ENCODE measurements around the gene GSE1.

Gene GSE1

DNA sequence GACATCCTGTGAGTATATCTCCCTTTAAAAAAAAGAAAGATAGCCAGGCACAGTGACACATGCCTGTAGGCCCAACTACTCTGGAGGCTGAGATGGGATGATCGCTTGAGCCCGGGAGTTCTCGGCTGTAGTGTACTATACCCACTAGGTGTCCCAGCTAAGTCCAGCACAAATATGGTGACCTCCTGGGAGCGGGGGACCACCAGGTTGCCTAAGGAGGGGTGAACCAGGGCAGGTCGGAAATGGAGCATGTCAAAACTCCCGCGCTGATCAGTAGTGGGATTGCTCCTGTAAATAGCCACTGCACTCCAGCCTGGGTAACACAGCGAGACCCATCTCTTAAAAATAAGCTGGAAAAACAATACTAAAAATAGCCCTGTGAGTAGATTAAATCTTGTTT is 46.2 kb downstream of the GSE1 start:
- DNase-seq (ENCODE audit: low read depth in 2 of 2), result no peak

DNA sequence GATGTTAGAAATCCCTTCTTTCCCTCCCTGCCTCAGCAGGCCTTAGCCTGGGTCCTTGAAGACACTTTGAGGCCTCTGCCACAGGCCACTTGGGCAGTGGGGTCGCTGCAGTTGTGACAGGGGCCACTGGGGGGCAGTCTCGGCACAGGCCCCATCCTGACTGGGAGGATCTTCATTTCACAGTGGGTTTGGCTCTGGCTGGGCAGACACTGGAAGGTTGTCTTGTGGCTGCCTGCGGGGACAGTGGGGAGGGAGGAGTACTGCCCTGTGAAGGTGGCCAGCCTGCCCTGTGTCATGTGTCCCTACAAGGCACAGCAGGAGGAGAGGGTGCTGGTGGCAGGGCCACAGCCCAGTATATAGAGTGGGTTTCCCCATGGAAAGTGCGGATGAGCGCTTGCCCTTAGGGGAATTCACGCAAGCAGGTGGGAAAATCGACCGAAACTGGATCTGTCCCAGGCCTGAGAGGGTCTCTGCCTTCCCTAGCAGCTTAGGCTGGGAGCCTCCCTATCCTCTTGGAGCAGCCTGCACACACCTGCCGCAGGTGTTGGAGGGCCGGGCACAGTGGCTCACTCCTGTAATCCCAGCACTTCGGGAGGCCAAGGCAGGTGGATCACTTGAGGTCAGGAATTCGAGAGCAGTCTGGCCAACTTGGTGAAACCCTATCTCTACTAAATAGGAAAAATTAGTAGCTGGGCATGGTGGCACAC is 46.8 kb downstream of the GSE1 start:
- no peak for DNase-seq (ENCODE audit: low read depth in 2 of 2)

DNA sequence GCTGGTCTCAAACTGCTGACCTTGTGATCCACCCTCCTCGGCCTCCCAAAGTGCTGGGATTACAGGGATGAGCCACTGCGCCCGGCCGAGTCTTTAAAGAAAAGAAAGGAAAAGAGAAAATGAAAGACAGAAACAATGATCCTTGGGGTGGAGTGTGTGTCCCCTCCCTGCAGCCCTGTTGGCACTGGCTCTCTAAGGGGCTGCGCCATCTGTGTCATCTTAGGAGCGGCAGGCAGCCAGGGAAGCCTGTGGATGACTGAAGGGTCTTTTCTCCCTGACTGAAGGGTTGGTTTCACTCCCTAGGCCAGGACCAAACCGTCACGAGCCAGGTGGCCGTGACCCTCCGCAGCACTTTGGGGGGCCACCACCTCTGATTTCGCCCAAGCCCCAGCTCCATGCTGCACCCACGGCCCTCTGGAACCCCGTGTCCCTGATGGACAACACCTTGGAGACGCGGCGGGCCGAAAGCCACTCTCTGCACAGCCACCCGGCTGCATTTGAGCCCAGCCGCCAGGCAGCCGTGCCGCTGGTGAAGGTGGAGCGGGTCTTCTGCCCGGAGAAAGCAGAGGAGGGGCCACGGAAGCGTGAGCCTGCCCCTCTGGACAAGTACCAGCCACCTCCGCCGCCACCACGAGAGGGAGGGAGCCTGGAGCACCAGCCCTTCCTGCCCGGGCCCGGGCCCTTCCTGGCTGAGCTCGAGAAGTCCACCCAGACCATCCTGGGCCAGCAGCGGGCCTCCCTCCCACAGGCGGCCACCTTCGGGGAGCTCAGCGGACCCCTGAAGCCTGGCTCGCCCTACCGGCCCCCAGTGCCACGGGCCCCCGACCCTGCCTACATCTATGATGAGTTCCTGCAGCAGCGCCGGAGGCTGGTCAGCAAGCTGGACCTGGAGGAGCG is 48.0 kb downstream of the GSE1 start:
- DNase-seq (ENCODE audit: low read depth in 2 of 2), result no peak

DNA sequence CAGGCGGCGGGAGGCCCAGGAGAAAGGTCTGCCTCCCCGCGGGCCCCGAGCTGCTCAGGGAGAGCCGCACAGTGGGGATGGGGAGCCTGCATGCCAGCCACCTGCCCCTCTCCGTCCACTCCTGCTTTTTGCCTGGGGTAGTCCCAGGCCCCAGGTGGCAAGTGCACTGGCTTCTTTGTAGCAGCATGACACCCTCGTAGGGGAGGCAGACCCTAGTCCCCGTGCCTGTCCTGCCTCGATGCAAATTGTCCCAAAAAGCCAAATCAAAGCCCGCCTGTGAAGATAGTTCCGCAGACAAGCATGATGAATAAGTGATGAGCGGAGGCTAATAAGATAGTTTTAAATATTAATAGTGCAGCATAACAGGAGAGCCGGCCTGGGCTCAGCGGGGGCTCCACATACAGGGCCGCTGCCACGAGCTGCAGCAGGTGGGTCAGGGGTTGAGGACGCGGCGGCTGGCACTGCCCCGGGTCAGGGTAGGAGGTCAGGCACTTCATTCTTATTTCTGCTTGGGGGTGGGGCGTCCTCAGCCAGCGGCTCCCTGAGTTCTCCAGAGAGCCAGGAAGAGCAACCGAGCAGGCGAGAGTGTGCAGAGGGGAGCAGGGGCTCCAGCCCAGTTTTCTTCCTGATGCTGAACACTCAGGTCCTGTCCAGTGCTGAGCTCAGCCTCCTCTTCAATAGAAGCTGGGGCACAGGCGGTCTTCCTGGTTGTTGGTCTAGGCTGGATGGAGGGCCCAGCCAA is 48.8 kb downstream of the GSE1 start:
- no peak for DNase-seq (ENCODE audit: low read depth in 2 of 2)

GRCh38 chr16:85662482-85662812 is 49.3 kb downstream of the GSE1 start:
- DNase-seq (ENCODE audit: low read depth in 2 of 2), result no peak

DNA sequence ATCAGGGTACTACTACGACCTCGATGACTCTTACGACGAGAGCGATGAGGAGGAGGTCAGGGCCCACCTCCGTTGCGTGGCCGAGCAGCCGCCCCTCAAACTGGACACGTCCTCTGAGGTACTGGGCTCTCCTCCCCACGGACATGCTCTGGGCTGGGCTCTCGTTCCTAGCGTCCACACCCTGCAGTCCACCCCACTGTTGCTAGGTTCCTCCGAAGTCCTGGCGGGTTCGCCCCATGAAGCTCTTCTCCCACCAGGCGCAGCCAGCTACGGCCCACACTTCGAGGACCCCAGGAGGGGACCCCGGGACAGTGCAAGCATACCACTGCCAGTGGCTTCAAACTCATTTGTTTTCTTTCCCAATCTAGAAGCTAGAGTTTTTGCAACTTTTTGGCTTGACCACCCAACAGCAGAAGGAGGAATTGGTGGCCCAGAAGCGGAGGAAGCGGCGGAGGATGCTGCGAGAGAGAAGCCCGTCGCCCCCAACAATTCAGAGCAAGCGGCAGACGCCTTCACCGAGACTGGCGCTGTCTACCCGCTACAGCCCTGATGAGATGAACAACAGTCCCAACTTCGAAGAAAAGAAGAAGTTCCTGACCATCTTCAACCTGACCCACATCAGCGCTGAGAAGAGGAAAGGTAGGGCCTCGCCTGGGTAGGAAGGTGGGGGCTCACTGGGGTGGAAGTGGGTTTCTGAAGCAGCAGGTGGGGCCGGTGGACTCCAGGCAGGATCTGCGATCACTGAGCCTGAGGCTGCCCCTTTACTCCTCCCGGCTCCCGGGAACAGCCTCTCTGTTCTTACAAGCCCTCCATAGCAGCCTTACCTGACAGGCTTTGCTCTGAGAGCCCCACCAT is 50.1 kb downstream of the GSE1 start:
- no peak for DNase-seq (ENCODE audit: low read depth in 2 of 2)

DNA sequence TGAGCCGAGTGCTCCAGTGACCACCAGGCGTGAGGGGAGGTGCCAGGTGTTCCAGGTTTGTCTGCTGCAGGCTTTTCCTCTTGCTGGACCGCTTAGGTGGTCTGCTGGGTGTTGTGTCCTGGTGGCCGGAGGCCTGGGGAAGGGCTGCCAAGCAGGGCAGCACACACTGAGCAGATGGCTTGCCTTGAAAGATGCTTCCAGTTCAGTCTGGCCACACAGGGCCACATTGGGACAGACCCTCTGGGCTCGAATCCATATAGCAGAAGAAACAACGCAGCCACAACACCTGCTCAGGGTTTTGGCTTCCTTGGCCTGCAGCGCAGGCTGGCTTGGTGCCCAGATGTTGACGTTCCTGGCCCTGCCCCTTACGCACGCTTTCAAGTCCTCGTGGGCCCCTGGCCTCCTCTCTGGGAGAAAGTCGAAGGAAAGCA is 50.8 kb downstream of the GSE1 start:
- no peak for DNase-seq (ENCODE audit: low read depth in 2 of 2)

DNA sequence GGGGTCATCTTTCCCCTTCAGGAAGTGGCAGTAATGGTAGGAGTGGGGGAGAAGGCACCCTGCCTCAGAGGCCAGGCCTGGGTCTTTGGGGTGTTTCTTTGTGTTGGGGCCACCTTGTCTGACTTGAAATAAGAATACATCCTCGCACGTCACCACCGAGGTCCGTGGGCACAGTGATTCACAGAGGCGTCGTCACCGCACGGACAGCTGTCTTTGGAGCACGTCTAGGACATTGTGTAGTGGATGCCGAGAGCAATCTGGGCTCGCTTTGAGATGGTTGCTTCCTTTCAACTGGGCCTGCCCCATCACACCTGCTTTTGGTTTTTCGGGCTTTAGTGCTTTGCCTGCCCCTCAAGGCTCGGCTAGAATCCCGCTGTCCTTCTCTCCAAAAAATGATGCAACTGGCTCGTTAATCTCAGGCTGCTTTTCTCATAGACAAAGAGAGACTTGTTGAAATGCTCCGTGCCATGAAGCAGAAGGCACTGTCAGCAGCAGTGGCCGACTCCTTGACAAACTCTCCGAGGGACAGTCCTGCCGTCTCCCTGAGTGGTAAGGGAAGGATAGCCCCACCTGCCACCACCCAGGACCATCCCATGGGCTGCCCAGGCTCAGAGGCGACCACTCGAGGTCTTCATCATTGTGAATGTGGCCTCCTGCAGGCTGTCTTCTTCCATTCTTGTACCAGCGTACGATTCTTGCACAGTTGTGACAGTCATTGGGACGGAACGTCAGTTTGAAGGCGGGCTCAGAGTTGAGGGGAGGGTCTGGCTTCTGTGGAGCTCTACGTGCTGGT is 51.7 kb downstream of the GSE1 start:
- DNase-seq (ENCODE audit: low read depth in 2 of 2), result no peak

GRCh38 chr16:85665373-85665740 is 52.2 kb downstream of the GSE1 start:
- DNase-seq (ENCODE audit: low read depth in 2 of 2), result no peak

- no peak for DNase-seq (ENCODE audit: low read depth in 2 of 2)
Measured at GRCh38 chr16:85665929-85666328, 52.8 kb downstream of the GSE1 start.

- DNase-seq (ENCODE audit: low read depth in 2 of 2), result no peak
Measured at GRCh38 chr16:85667261-85667660, 54.1 kb downstream of the GSE1 start.

GRCh38 chr16:85667841-85668413 is 54.8 kb downstream of the GSE1 start:
- no peak for DNase-seq (ENCODE audit: low read depth in 2 of 2)

- DNase-seq (ENCODE audit: low read depth in 2 of 2), result no peak
Measured at GRCh38 chr16:85668676-85669424, 55.7 kb downstream of the GSE1 start.

- DNase-seq (ENCODE audit: low read depth in 2 of 2), result no peak
Measured at GRCh38 chr16:85670840-85671239, 57.7 kb downstream of the GSE1 start.

GRCh38 chr16:85673529-85674417 is 60.7 kb downstream of the GSE1 start:
- DNase-seq (ENCODE audit: low read depth in 2 of 2), result no peak

DNA sequence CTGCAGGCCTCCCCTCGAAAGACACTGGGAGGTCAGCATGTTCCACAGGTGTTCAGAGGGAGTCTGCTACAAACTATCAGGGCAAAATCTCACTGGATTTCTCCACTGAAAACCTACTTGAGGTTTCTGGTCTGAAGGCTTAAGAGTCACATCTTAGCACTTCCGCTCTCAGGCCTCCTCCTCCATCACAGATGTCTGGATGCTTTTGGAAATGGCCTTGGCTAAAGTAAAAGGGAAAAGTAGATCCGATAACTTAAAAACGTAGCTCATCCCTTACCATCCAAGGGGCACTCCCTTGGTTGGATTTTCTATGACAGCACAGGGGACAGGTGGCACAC is 61.3 kb downstream of the GSE1 start:
- no peak for DNase-seq (ENCODE audit: low read depth in 2 of 2)

DNA sequence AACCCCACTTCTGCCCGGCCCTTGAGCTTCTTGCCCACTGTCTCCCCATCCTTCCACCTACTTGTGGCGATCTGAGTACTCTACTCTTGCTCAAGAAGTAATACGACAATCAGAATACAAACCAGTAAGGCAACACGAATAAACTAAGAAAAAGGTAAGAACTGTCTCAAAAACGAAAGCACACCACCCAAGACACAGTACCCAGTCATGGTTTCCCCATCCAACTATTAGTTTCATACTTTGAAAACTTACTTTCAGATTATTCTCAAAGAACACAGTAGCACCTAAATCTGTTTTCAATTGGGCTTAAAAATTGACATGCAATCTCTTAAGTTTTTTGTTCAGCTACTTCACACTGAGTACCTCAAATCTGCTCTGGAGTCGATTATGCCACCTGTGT is 61.7 kb downstream of the GSE1 start:
- DNase-seq (ENCODE audit: low read depth in 2 of 2), result no peak

GRCh38 chr16:85675251-85675874 is 62.2 kb downstream of the GSE1 start:
- no peak for DNase-seq (ENCODE audit: low read depth in 2 of 2)
